IgD-negative memory B cell (primary cell): ENCODE data around the gene FAM13A. TPM values are rescaled to one million over a fixed set of nuclear protein-coding genes. Genes with fewer than 3 reads are reported as not detected.

ENCODE experiments used
- H3K27ac Mint-ChIP-seq, 3 donors: one replicate each; pipeline ENCODE4 v1.8.0; 2020 to 2022; ENCODE audit warnings: mild to moderate bottlenecking in 3 of 3, mixed read lengths in 3 of 3, moderate library complexity in 1 of 3
- H3K27me3 Mint-ChIP-seq: one replicate; pipeline ENCODE4 v1.8.0; 2021; ENCODE audit warnings: mixed read lengths
- H3K36me3 Mint-ChIP-seq: one replicate; pipeline ENCODE4 v1.8.0; 2020; ENCODE audit warnings: mild to moderate bottlenecking, mixed read lengths
- H3K4me1 Mint-ChIP-seq, 3 donors: one replicate each; pipeline ENCODE4 v1.8.0; 2020 to 2022; ENCODE audit warnings: mixed read lengths in 3 of 3, mild to moderate bottlenecking in 1 of 3
- H3K4me3 Mint-ChIP-seq, 4 donors: one replicate each; pipeline ENCODE4 v1.8.0; 2020 to 2022; ENCODE audit warnings: mild to moderate bottlenecking in 4 of 4, mixed read lengths in 4 of 4, moderate library complexity in 3 of 4
- H3K9me3 Mint-ChIP-seq, 3 donors: one replicate each; pipeline ENCODE4 v1.8.0; 2020 to 2021; ENCODE audit warnings: mixed read lengths in 3 of 3, mild to moderate bottlenecking in 1 of 3
- polyA plus RNA-seq: library from polyadenylated mRNA; unstranded; fragments of 300-500 nt; fragmentation: Illumina TruSeq; gene quantifications from one replicate; pipeline ENCODE4 v1.2.3, GENCODE V29; 2021

The FAM13A gene
- polyA plus RNA-seq, 1 donor from 2014 or later, result 2.3 TPM

GRCh38 chr4:88757067-88757466 lies 299.9 kb downstream of the FAM13A start:
- no peak overlapping the region for H3K27ac Mint-ChIP-seq
- H3K4me1 Mint-ChIP-seq, result peaks cover 0 to 2% (median 0%) of the 10 kb centered on the region in 3 donors
- no peaks in the 10 kb centered on the region for H3K27me3 Mint-ChIP-seq
- no peaks in the 10 kb centered on the region for H3K36me3 Mint-ChIP-seq
- H3K9me3 Mint-ChIP-seq, result no peaks in the 10 kb centered on the region
- no peak overlapping the region for H3K4me3 Mint-ChIP-seq

GRCh38 chr4:88756149-88756548 lies 300.8 kb downstream of the FAM13A start:
- no peaks in the 10 kb centered on the region for H3K36me3 Mint-ChIP-seq
- H3K27ac Mint-ChIP-seq, result no peak overlapping the region
- H3K27me3 Mint-ChIP-seq, result no peaks in the 10 kb centered on the region
- H3K4me3 Mint-ChIP-seq, result no peak overlapping the region
- peaks cover 0 to 2% (median 1%) of the 10 kb centered on the region in 3 donors for H3K4me1 Mint-ChIP-seq
- no peaks in the 10 kb centered on the region for H3K9me3 Mint-ChIP-seq

GRCh38 chr4:88755454-88755853 lies 301.5 kb downstream of the FAM13A start:
- no peak overlapping the region for H3K27ac Mint-ChIP-seq
- H3K4me3 Mint-ChIP-seq, result no peak overlapping the region
- no peaks in the 10 kb centered on the region for H3K9me3 Mint-ChIP-seq
- peaks cover 0 to 2% (median 1%) of the 10 kb centered on the region in 3 donors for H3K4me1 Mint-ChIP-seq
- H3K27me3 Mint-ChIP-seq, result no peaks in the 10 kb centered on the region
- H3K36me3 Mint-ChIP-seq, result no peaks in the 10 kb centered on the region

- Mint-ChIP-seq H3K4me1 (peaks cover 0 to 2% (median 1%) of the 10 kb centered on the region in 3 donors), H3K4me3 (no peak overlapping the region), H3K36me3 (no peaks in the 10 kb centered on the region), H3K9me3 (no peaks in the 10 kb centered on the region), H3K27me3 (no peaks in the 10 kb centered on the region), H3K27ac (no peak overlapping the region)
Measured at GRCh38 chr4:88754796-88755195, 302.2 kb downstream of the FAM13A start.

- Mint-ChIP-seq H3K27me3 (no peaks in the 10 kb centered on the region), H3K9me3 (no peaks in the 10 kb centered on the region), H3K27ac (no peak overlapping the region), H3K4me3 (no peak overlapping the region), H3K36me3 (no peaks in the 10 kb centered on the region), H3K4me1 (peaks cover 0 to 2% (median 1%) of the 10 kb centered on the region in 3 donors)
Measured at GRCh38 chr4:88753658-88754571, 303.1 kb downstream of the FAM13A start.

- no peak overlapping the region for H3K27ac Mint-ChIP-seq
- peaks cover 0 to 2% (median 1%) of the 10 kb centered on the region in 3 donors for H3K4me1 Mint-ChIP-seq
- no peaks in the 10 kb centered on the region for H3K27me3 Mint-ChIP-seq
- no peaks in the 10 kb centered on the region for H3K9me3 Mint-ChIP-seq
- no peaks in the 10 kb centered on the region for H3K36me3 Mint-ChIP-seq
- H3K4me3 Mint-ChIP-seq, result no peak overlapping the region
Measured at GRCh38 chr4:88752754-88753153, 304.2 kb downstream of the FAM13A start.

- Mint-ChIP-seq H3K9me3 (no peaks in the 10 kb centered on the region), H3K36me3 (no peaks in the 10 kb centered on the region), H3K27me3 (no peaks in the 10 kb centered on the region), H3K4me1 (peaks cover 0 to 2% (median 1%) of the 10 kb centered on the region in 3 donors), H3K4me3 (no peak overlapping the region), H3K27ac (no peak overlapping the region)
Measured at GRCh38 chr4:88752076-88752463, 304.9 kb downstream of the FAM13A start.

- no peaks in the 10 kb centered on the region for H3K27me3 Mint-ChIP-seq
- no peaks in the 10 kb centered on the region for H3K9me3 Mint-ChIP-seq
- H3K36me3 Mint-ChIP-seq, result no peaks in the 10 kb centered on the region
- H3K4me1 Mint-ChIP-seq, result peaks cover 0 to 2% (median 1%) of the 10 kb centered on the region in 3 donors
- no peak overlapping the region for H3K27ac Mint-ChIP-seq
- H3K4me3 Mint-ChIP-seq, result no peak overlapping the region
Measured at GRCh38 chr4:88751258-88752075, 305.5 kb downstream of the FAM13A start.

GRCh38 chr4:88750369-88750768 lies 306.6 kb downstream of the FAM13A start:
- Mint-ChIP-seq H3K27ac (no peak overlapping the region), H3K9me3 (no peaks in the 10 kb centered on the region), H3K4me3 (no peak overlapping the region), H3K36me3 (no peaks in the 10 kb centered on the region), H3K27me3 (no peaks in the 10 kb centered on the region), H3K4me1 (peaks cover 0 to 1% (median 0%) of the 10 kb centered on the region in 3 donors)

GRCh38 chr4:88747351-88747750 lies 309.6 kb downstream of the FAM13A start:
- Mint-ChIP-seq H3K9me3 (no peaks in the 10 kb centered on the region), H3K36me3 (no peaks in the 10 kb centered on the region), H3K27me3 (no peaks in the 10 kb centered on the region), H3K4me3 (no peak overlapping the region), H3K4me1 (peaks cover 0 to 1% (median 0%) of the 10 kb centered on the region in 3 donors), H3K27ac (no peak overlapping the region)

- Mint-ChIP-seq H3K9me3 (peaks cover 0 to 1% (median 0%) of the 10 kb centered on the region in 3 donors), H3K27me3 (no peaks in the 10 kb centered on the region), H3K4me1 (no peaks in the 10 kb centered on the region), H3K36me3 (no peaks in the 10 kb centered on the region), H3K4me3 (no peak overlapping the region), H3K27ac (peak overlapping the region in 1 of 3 donors; percentile 47)
Measured at GRCh38 chr4:88746206-88746605, 310.8 kb downstream of the FAM13A start.

GRCh38 chr4:88745581-88746163 lies 311.3 kb downstream of the FAM13A start:
- H3K4me1 Mint-ChIP-seq, result no peaks in the 10 kb centered on the region
- H3K36me3 Mint-ChIP-seq, result no peaks in the 10 kb centered on the region
- H3K4me3 Mint-ChIP-seq, result no peak overlapping the region
- no peaks in the 10 kb centered on the region for H3K27me3 Mint-ChIP-seq
- H3K27ac Mint-ChIP-seq, result peak overlapping the region in 1 of 3 donors; percentile 47
- H3K9me3 Mint-ChIP-seq, result peaks cover 0 to 1% (median 0%) of the 10 kb centered on the region in 3 donors

GRCh38 chr4:88745175-88745574 lies 311.8 kb downstream of the FAM13A start:
- peaks cover 0 to 1% (median 0%) of the 10 kb centered on the region in 3 donors for H3K9me3 Mint-ChIP-seq
- H3K27ac Mint-ChIP-seq, result no peak overlapping the region
- no peaks in the 10 kb centered on the region for H3K27me3 Mint-ChIP-seq
- no peak overlapping the region for H3K4me3 Mint-ChIP-seq
- H3K36me3 Mint-ChIP-seq, result no peaks in the 10 kb centered on the region
- H3K4me1 Mint-ChIP-seq, result peaks cover 0 to under 1% (median 0%) of the 10 kb centered on the region in 3 donors

GRCh38 chr4:88744609-88745008 lies 312.4 kb downstream of the FAM13A start:
- Mint-ChIP-seq H3K27ac (no peak overlapping the region), H3K9me3 (peaks cover 0 to 4% (median 0%) of the 10 kb centered on the region in 3 donors), H3K36me3 (no peaks in the 10 kb centered on the region), H3K27me3 (no peaks in the 10 kb centered on the region), H3K4me1 (peaks cover 0 to 5% (median 0%) of the 10 kb centered on the region in 3 donors), H3K4me3 (no peak overlapping the region)

GRCh38 chr4:88743696-88744095 lies 313.3 kb downstream of the FAM13A start:
- H3K27me3 Mint-ChIP-seq, result no peaks in the 10 kb centered on the region
- no peak overlapping the region for H3K4me3 Mint-ChIP-seq
- H3K4me1 Mint-ChIP-seq, result peaks cover 0 to 5% (median 2%) of the 10 kb centered on the region in 3 donors
- H3K9me3 Mint-ChIP-seq, result peaks cover 0 to 4% (median 0%) of the 10 kb centered on the region in 3 donors
- H3K27ac Mint-ChIP-seq, result no peak overlapping the region
- H3K36me3 Mint-ChIP-seq, result no peaks in the 10 kb centered on the region
